Astrocyte of the cerebellum (primary cell): Measurements from ENCODE around the gene TMPRSS4.

Experiments used
- DNase-seq: peaks from one replicate; pipeline ENCODE4 v3.0.0-alpha.2; 2011; ENCODE audit warnings: low read depth
- H3K4me3 ChIP-seq: 2 replicates; pipeline ENCODE4 v1.5.1; 2011; ENCODE audit warnings: mild to moderate bottlenecking, low read depth, low read length, moderate library complexity
- in situ Hi-C: cut with HindIII; loops from 2 replicates; pipeline ENCODE4 v1.10.0; 2017; ENCODE audit warnings: low sequenced_read_pairs
- TF ChIP-seq, protein P1 (sequence below): IDR thresholded peaks from 2 replicates; pipeline ENCODE4 v1.5.1; 2012; ENCODE audit warnings: low read length, low read depth, moderate library complexity, mild to moderate bottlenecking; ENCODE audit errors: missing control alignments

Gene TMPRSS4

DNA sequence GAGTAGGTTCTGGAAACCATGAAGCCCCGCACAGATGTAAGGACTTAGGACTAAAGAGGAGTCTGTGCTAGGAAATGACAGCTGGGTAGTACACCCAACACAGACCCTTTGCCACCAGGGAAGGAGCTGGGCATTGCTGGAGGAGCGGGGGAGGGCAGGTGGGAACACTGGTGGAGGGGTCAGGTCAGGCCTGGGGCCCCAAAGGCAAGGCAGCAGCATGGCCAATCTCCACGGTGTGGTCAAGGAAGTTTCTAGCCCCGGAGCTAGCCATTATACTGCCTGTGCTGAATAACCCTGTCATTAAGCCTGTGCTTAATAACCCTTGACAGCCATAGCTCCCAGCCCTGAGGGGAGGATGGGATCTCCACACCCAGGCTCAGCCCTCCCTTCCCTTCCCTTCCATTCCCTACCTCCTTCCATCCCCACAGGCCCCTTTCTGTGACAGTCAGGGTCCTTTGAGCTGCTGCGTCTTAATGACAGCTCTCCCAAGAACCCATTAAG is 2.1 kb downstream of the TMPRSS4 start:
- in situ Hi-C loops: no loop called here
- H3K4me3 ChIP-seq: no peak overlapping the region

DNA sequence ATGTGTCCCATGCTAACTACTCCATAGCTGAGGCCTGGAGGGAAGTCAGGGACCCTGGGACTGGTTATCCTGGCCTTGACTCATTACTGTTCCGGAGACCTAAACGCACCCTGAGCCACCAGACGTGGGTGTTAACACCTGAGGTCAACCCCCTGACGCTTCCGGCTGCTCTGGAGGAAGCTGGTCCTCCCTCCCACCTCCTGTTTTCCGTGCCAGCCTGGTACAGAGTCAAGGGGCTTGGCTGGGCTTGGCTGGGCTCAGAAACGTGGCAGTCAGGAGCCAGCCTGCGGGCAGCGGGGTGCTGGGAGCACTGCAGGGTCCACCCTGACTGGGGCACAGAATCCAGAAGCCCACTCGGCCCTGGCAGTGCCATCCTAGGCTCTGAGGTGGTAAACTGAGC is 2.6 kb downstream of the TMPRSS4 start:
- no peak overlapping the region for H3K4me3 ChIP-seq
- DNase-seq: no peak
- in situ Hi-C loops: no loop called here
- TF ChIP-seq, protein P1, sequence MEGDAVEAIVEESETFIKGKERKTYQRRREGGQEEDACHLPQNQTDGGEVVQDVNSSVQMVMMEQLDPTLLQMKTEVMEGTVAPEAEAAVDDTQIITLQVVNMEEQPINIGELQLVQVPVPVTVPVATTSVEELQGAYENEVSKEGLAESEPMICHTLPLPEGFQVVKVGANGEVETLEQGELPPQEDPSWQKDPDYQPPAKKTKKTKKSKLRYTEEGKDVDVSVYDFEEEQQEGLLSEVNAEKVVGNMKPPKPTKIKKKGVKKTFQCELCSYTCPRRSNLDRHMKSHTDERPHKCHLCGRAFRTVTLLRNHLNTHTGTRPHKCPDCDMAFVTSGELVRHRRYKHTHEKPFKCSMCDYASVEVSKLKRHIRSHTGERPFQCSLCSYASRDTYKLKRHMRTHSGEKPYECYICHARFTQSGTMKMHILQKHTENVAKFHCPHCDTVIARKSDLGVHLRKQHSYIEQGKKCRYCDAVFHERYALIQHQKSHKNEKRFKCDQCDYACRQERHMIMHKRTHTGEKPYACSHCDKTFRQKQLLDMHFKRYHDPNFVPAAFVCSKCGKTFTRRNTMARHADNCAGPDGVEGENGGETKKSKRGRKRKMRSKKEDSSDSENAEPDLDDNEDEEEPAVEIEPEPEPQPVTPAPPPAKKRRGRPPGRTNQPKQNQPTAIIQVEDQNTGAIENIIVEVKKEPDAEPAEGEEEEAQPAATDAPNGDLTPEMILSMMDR: no peak

More for the DNA sequence above, 2.1 kb downstream of the TMPRSS4 start:
- TF ChIP-seq, protein P1: no peak
- no peak for DNase-seq

DNA sequence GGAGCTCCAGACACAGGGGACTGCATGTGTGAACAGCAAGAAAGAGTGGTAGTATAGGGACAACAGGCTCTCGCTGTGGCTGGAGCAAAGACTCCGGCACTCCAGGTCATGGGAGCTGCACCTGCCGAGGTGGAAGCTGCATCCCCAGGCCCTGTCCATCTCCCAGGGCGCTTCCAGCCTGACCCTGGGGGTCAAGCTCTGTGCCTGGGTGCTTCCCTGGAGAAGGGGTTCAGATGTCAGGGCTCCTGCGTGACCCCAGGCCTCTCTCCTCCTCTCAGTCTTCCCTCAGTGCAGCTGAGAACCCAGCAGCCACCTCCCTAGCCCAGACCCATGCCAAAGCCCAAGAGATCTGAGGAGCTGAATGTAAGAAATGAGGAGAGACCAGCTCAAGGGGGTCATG is 3.4 kb downstream of the TMPRSS4 start:
- H3K4me3 ChIP-seq: no peak overlapping the region
- TF ChIP-seq, protein P1: no peak
- in situ Hi-C loops: no loop called here
- no peak for DNase-seq

DNA sequence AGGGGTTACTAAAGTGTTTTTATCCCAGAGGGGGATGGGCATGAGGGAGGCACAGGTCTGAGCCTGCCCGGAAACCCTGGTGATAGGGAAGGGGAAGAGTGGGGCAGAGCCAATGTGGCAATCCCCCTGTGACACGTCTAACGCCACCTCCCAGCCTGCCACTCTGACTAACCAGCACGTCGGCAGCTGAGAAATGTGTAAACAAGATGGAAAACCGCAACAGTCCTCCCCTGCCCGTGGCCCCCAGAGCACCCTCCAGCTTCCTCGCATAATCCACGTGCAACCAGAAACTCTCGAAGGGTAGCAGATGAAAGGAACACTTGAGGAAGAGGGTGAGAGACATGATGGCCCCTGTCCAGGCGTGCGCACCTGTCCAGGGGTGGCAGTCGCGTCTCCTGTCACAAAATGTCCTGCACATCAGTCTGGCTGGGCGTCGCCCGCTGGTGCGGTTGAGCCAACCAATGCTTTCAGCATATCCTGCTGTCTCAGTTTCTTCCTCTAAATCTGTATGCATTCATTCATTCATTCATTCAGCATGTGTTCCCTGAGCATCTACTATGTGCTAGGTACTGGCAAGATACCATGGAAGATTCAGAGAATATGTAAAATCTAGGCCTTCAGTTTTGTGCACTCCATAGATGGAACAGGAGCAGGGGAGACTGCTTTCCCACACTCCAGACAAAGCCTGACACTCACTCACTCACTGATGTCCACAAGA is 4.5 kb downstream of the TMPRSS4 start:
- H3K4me3 ChIP-seq: no peak overlapping the region
- no peak for DNase-seq
- TF ChIP-seq, protein P1: no peak
- in situ Hi-C loops: no loop called here

DNA sequence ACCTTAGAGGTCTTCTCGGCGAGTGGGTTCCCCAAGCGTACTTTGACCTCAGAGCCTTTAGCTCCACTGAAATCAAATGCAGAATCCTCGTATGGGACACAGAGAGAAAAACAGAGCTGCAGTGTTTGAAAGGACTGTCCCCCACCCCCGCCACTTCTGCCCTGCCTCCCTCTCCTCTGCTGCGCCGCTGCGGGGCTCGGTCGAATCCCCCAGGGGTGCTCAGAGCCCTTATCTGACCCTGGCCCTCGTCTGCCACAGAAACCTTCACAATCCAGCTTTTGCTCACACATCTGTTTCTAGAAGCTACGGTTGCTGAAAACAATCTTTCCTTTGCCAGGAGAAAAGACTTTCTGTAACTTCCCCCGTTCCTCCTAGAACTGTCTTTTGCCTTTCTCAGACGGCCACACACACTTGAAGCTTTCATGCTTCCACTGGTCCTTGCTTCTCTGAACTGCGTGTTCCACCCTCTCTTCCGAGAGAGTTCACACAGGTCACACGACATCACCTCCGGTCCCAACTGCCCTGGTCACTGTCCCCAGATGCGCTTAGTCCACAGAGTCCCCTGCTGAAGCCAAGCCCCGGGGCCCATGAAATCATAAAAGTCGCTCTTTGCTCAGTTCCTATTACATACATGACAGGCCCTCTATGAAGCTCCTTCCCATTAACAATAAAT is 6.1 kb downstream of the TMPRSS4 start:
- no peak overlapping the region for H3K4me3 ChIP-seq
- no peak for DNase-seq
- TF ChIP-seq, protein P1: no peak
- in situ Hi-C loops: no loop called here

DNA sequence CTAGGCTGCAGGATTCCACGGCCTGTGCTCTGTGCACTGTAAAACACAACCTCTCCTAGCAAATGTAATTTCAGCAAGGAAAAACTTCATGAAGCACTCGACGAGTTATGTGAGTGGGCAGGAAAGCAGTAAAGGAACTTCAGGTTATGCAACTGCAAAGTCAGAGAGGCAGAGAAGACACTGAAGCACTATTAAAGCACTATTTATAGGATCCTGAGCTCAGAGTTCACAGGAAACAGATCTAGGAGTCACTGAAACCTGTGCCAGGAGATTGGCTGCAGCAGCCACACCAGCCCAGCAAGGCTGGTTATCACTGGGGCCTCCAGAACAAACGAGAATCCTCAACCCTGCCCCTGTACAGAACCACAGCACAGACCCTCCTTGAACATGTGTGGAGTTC is 7.4 kb downstream of the TMPRSS4 start:
- in situ Hi-C loops: no loop called here
- no peak overlapping the region for H3K4me3 ChIP-seq
- TF ChIP-seq, protein P1: no peak
- DNase-seq: no peak
